ENCODE measurements around the gene DNMT3A.
A peak's percentile ranks its signal among the peaks of the same experiment; 100 is the strongest.

DNMT3A gene

GRCh38 chr2:25362434-25363145, 20.9 kb upstream of the DNMT3A start:
- no CpG with 5 or more reads among the region's 21 CpGs for WGBS (ENCODE audit: insufficient coverage, insufficient read length)
- no peak for DNase-seq (ENCODE audit: low read depth, low spot score)
- Histone ChIP-seq H3K9me3 (ENCODE audit: control insufficient read depth, insufficient read depth, low read length) (no peaks in the 10 kb centered on the region), H3K4me1 (ENCODE audit: control insufficient read depth, insufficient read depth, low read length) (no peaks in the 10 kb centered on the region; the same call in 1 of the 2 replicates), H3K36me3 (ENCODE audit: control insufficient read depth, insufficient read depth, low read length) (no peaks in the 10 kb centered on the region), H3K4me3 (ENCODE audit: low read length) (no peak overlapping the region), H3K27me3 (ENCODE audit: control insufficient read depth, insufficient read depth, low read length) (peaks cover 2% of the 10 kb centered on the region; the same call in 1 of the 2 replicates), H3K27ac (ENCODE audit: low read length) (no peak overlapping the region)

- no peak overlapping the region for H3K4me3 ChIP-seq (ENCODE audit: low read length)
- peaks cover 2% of the 10 kb centered on the region; the same call in 1 of the 2 replicates for H3K27me3 ChIP-seq (ENCODE audit: control insufficient read depth, insufficient read depth, low read length)
- H3K4me1 ChIP-seq (ENCODE audit: control insufficient read depth, insufficient read depth, low read length) = no peaks in the 10 kb centered on the region; the same call in 1 of the 2 replicates
- H3K36me3 ChIP-seq (ENCODE audit: control insufficient read depth, insufficient read depth, low read length) = no peaks in the 10 kb centered on the region
- H3K9me3 ChIP-seq (ENCODE audit: control insufficient read depth, insufficient read depth, low read length) = no peaks in the 10 kb centered on the region
- no peak overlapping the region for H3K27ac ChIP-seq (ENCODE audit: low read length)
- DNase-seq (ENCODE audit: low read depth, low spot score) = peak; percentile 91
- no CpG with 5 or more reads among the region's 16 CpGs for WGBS (ENCODE audit: insufficient coverage, insufficient read length)
These were observed 20.3 kb upstream of the DNMT3A start for GRCh38 chr2:25362049-25362433.

- Histone ChIP-seq H3K27me3 (ENCODE audit: control insufficient read depth, insufficient read depth, low read length) (peaks cover 2% of the 10 kb centered on the region; the same call in 1 of the 2 replicates), H3K27ac (ENCODE audit: low read length) (no peak overlapping the region), H3K4me3 (ENCODE audit: low read length) (no peak overlapping the region), H3K4me1 (ENCODE audit: control insufficient read depth, insufficient read depth, low read length) (no peaks in the 10 kb centered on the region; the same call in 1 of the 2 replicates), H3K36me3 (ENCODE audit: control insufficient read depth, insufficient read depth, low read length) (no peaks in the 10 kb centered on the region), H3K9me3 (ENCODE audit: control insufficient read depth, insufficient read depth, low read length) (no peaks in the 10 kb centered on the region)
- WGBS (ENCODE audit: insufficient coverage, insufficient read length) = no CpG with 5 or more reads among the region's 34 CpGs
- no peak for DNase-seq (ENCODE audit: low read depth, low spot score)
These were observed 19.7 kb upstream of the DNMT3A start for GRCh38 chr2:25361261-25362048.

- Histone ChIP-seq H3K4me3 (ENCODE audit: low read length) (no peak overlapping the region), H3K9me3 (ENCODE audit: control insufficient read depth, insufficient read depth, low read length) (no peaks in the 10 kb centered on the region), H3K36me3 (ENCODE audit: control insufficient read depth, insufficient read depth, low read length) (no peaks in the 10 kb centered on the region), H3K4me1 (ENCODE audit: control insufficient read depth, insufficient read depth, low read length) (no peaks in the 10 kb centered on the region; the same call in none of the 2 replicates), H3K27ac (ENCODE audit: low read length) (no peak overlapping the region), H3K27me3 (ENCODE audit: control insufficient read depth, insufficient read depth, low read length) (peaks cover 3% of the 10 kb centered on the region; the same call in 1 of the 2 replicates)
- WGBS (ENCODE audit: insufficient coverage, insufficient read length) = no CpG with 5 or more reads among the region's 8 CpGs
- DNase-seq (ENCODE audit: low read depth, low spot score) = no peak
These were observed 17.1 kb upstream of the DNMT3A start for GRCh38 chr2:25358836-25359235.

- H3K27ac ChIP-seq (ENCODE audit: low read length) = no peak overlapping the region
These were observed 16.6 kb upstream of the DNMT3A start for GRCh38 chr2:25358249-25358815.

GRCh38 chr2:25356088-25356487, 14.4 kb upstream of the DNMT3A start:
- no peaks in the 10 kb centered on the region for H3K9me3 ChIP-seq (ENCODE audit: control insufficient read depth, insufficient read depth, low read length)
- H3K4me3 ChIP-seq (ENCODE audit: low read length) = no peak overlapping the region
- no peak overlapping the region for H3K27ac ChIP-seq (ENCODE audit: low read length)
- WGBS (ENCODE audit: insufficient coverage, insufficient read length) = no CpG with 5 or more reads among the region's 4 CpGs
- no peaks in the 10 kb centered on the region for H3K36me3 ChIP-seq (ENCODE audit: control insufficient read depth, insufficient read depth, low read length)
- no peak for DNase-seq (ENCODE audit: low read depth, low spot score)
- no peaks in the 10 kb centered on the region; the same call in 1 of the 2 replicates for H3K4me1 ChIP-seq (ENCODE audit: control insufficient read depth, insufficient read depth, low read length)
- H3K27me3 ChIP-seq (ENCODE audit: control insufficient read depth, insufficient read depth, low read length) = peaks cover 3% of the 10 kb centered on the region; the same call in 1 of the 2 replicates

More at GRCh38 chr2:25358249-25358815, 16.6 kb upstream of the DNMT3A start:
- Histone ChIP-seq H3K27me3 (ENCODE audit: control insufficient read depth, insufficient read depth, low read length) (peaks cover 3% of the 10 kb centered on the region; the same call in 1 of the 2 replicates), H3K36me3 (ENCODE audit: control insufficient read depth, insufficient read depth, low read length) (no peaks in the 10 kb centered on the region), H3K9me3 (ENCODE audit: control insufficient read depth, insufficient read depth, low read length) (no peaks in the 10 kb centered on the region), H3K4me3 (ENCODE audit: low read length) (no peak overlapping the region), H3K4me1 (ENCODE audit: control insufficient read depth, insufficient read depth, low read length) (no peaks in the 10 kb centered on the region; the same call in none of the 2 replicates)
- no CpG with 5 or more reads among the region's 6 CpGs for WGBS (ENCODE audit: insufficient coverage, insufficient read length)
- no peak for DNase-seq (ENCODE audit: low read depth, low spot score)

- Histone ChIP-seq H3K36me3 (ENCODE audit: control insufficient read depth, insufficient read depth, low read length) (no peaks in the 10 kb centered on the region), H3K27me3 (ENCODE audit: control insufficient read depth, insufficient read depth, low read length) (0 out of 2 replicates have a peak, but pooled peaks cover 1% of the 10 kb centered on the region), H3K27ac (ENCODE audit: low read length) (no peak overlapping the region), H3K4me3 (ENCODE audit: low read length) (no peak overlapping the region), H3K4me1 (ENCODE audit: control insufficient read depth, insufficient read depth, low read length) (no peaks in the 10 kb centered on the region; the same call in 1 of the 2 replicates), H3K9me3 (ENCODE audit: control insufficient read depth, insufficient read depth, low read length) (no peaks in the 10 kb centered on the region)
- no peak for DNase-seq (ENCODE audit: low read depth, low spot score)
- no CpG with 5 or more reads among the region's 8 CpGs for WGBS (ENCODE audit: insufficient coverage, insufficient read length)
These were observed 13.5 kb upstream of the DNMT3A start for GRCh38 chr2:25355270-25355669.

GRCh38 chr2:25354116-25354515, 12.4 kb upstream of the DNMT3A start:
- Histone ChIP-seq H3K4me1 (ENCODE audit: control insufficient read depth, insufficient read depth, low read length) (no peaks in the 10 kb centered on the region; the same call in 1 of the 2 replicates), H3K9me3 (ENCODE audit: control insufficient read depth, insufficient read depth, low read length) (no peaks in the 10 kb centered on the region), H3K4me3 (ENCODE audit: low read length) (no peak overlapping the region), H3K27me3 (ENCODE audit: control insufficient read depth, insufficient read depth, low read length) (0 out of 2 replicates have a peak, but pooled peaks cover 1% of the 10 kb centered on the region), H3K27ac (ENCODE audit: low read length) (no peak overlapping the region), H3K36me3 (ENCODE audit: control insufficient read depth, insufficient read depth, low read length) (no peaks in the 10 kb centered on the region)
- DNase-seq (ENCODE audit: low read depth, low spot score) = no peak
- no CpG with 5 or more reads among the region's 6 CpGs for WGBS (ENCODE audit: insufficient coverage, insufficient read length)

GRCh38 chr2:25349397-25349796, 7.7 kb upstream of the DNMT3A start:
- DNase-seq (ENCODE audit: low read depth, low spot score) = no peak
- no CpG with 5 or more reads among the region's 7 CpGs for WGBS (ENCODE audit: insufficient coverage, insufficient read length)
- H3K36me3 ChIP-seq (ENCODE audit: control insufficient read depth, insufficient read depth, low read length) = no peaks in the 10 kb centered on the region
- H3K4me3 ChIP-seq (ENCODE audit: low read length) = no peak overlapping the region
- no peak overlapping the region for H3K27ac ChIP-seq (ENCODE audit: low read length)
- H3K4me1 ChIP-seq (ENCODE audit: control insufficient read depth, insufficient read depth, low read length) = no peaks in the 10 kb centered on the region
- peaks cover 1% of the 10 kb centered on the region; the same call in 1 of the 2 replicates for H3K27me3 ChIP-seq (ENCODE audit: control insufficient read depth, insufficient read depth, low read length)
- H3K9me3 ChIP-seq (ENCODE audit: control insufficient read depth, insufficient read depth, low read length) = no peaks in the 10 kb centered on the region

GRCh38 chr2:25347846-25348245, 6.1 kb upstream of the DNMT3A start:
- WGBS (ENCODE audit: insufficient coverage, insufficient read length) = no CpG with 5 or more reads among the region's 2 CpGs
- H3K4me3 ChIP-seq (ENCODE audit: low read length) = no peak overlapping the region
- DNase-seq (ENCODE audit: low read depth, low spot score) = no peak
- peaks cover 4% of the 10 kb centered on the region; the same call in 1 of the 2 replicates for H3K27me3 ChIP-seq (ENCODE audit: control insufficient read depth, insufficient read depth, low read length)
- H3K27ac ChIP-seq (ENCODE audit: low read length) = no peak overlapping the region
- H3K4me1 ChIP-seq (ENCODE audit: control insufficient read depth, insufficient read depth, low read length) = no peaks in the 10 kb centered on the region
- no peaks in the 10 kb centered on the region for H3K9me3 ChIP-seq (ENCODE audit: control insufficient read depth, insufficient read depth, low read length)
- H3K36me3 ChIP-seq (ENCODE audit: control insufficient read depth, insufficient read depth, low read length) = no peaks in the 10 kb centered on the region
